H9 (cell line): ENCODE results near the gene CD248. TPM values are rescaled to one million over a fixed set of nuclear protein-coding genes. Genes with fewer than 3 reads are reported as not detected.
A peak's percentile ranks its signal among the peaks of the same experiment; 100 is the strongest.

ENCODE experiments used
- DNase-seq: peaks from one replicate; pipeline ENCODE4 v3.0.0-alpha.2; 2017
- H2AFZ ChIP-seq: one replicate; pipeline ENCODE4 v1.6.1; 2013; ENCODE audit warnings: mild to moderate bottlenecking, low read length, control low read depth, moderate library complexity
- H2AK5ac ChIP-seq: 2 replicates; pipeline ENCODE4 v1.6.1; 2013; ENCODE audit warnings: low read length, control low read depth, mixed read lengths; ENCODE audit not compliant: insufficient read length
- H2BK120ac ChIP-seq: one replicate; pipeline ENCODE4 v1.6.1; 2013; ENCODE audit warnings: low read depth, mild to moderate bottlenecking, low read length, control low read depth, inconsistent platforms; ENCODE audit not compliant: poor library complexity, severe bottlenecking
- H2BK12ac ChIP-seq: 2 replicates; pipeline ENCODE4 v1.6.1; 2013; ENCODE audit warnings: low read length, control low read depth, mixed read lengths, low read depth; ENCODE audit not compliant: insufficient read length
- H2BK15ac ChIP-seq: 2 replicates; pipeline ENCODE4 v1.6.1; 2013; ENCODE audit warnings: low read depth, low read length, control low read depth
- H2BK20ac ChIP-seq: one replicate; pipeline ENCODE4 v1.6.1; 2013; ENCODE audit warnings: low read depth, mild to moderate bottlenecking, low read length, control low read depth, inconsistent platforms; ENCODE audit not compliant: poor library complexity, severe bottlenecking
- H2BK5ac ChIP-seq: 2 replicates; pipeline ENCODE4 v1.6.1; 2013; ENCODE audit warnings: low read length, control low read depth, mixed read lengths; ENCODE audit not compliant: insufficient read length
- H3K14ac ChIP-seq: 2 replicates; pipeline ENCODE4 v1.6.1; 2013; ENCODE audit warnings: low read length, control low read depth; ENCODE audit not compliant: insufficient read depth
- H3K18ac ChIP-seq: 2 replicates; pipeline ENCODE4 v1.6.1; 2013; ENCODE audit warnings: low read depth, mild to moderate bottlenecking, mixed read lengths, low read length, control low read depth; ENCODE audit not compliant: insufficient read length
- H3K23ac ChIP-seq: 2 replicates; pipeline ENCODE4 v1.6.1; 2013; ENCODE audit warnings: low read length, control low read depth, mixed read lengths, low read depth; ENCODE audit not compliant: insufficient read length
- H3K23me2 ChIP-seq: 2 replicates; pipeline ENCODE4 v1.6.1; 2013; ENCODE audit warnings: low read depth, mild to moderate bottlenecking, mixed read lengths, low read length, control low read depth; ENCODE audit not compliant: insufficient read length, poor library complexity, severe bottlenecking
- H3K27ac ChIP-seq: 2 replicates; pipeline ENCODE4 v1.5.1; 2013; ENCODE audit warnings: low read length, control low read depth, mixed read lengths, low read depth; ENCODE audit not compliant: insufficient read length
- H3K27me3 ChIP-seq: 2 replicates; pipeline ENCODE4 v1.6.1; 2013; ENCODE audit warnings: low read length, control low read depth, inconsistent platforms; ENCODE audit not compliant: insufficient read depth
- H3K4ac ChIP-seq: 2 replicates; pipeline ENCODE4 v1.6.1; 2013; ENCODE audit warnings: low read depth, mild to moderate bottlenecking, control low read depth, inconsistent platforms, low read length, moderate library complexity
- H3K4me1 ChIP-seq: 2 replicates; pipeline ENCODE4 v1.6.1; 2013; ENCODE audit warnings: low read length, control low read depth, inconsistent platforms; ENCODE audit not compliant: insufficient read depth
- H3K4me2 ChIP-seq: 2 replicates; pipeline ENCODE4 v1.6.1; 2013; ENCODE audit warnings: low read length, control low read depth, mixed read lengths; ENCODE audit not compliant: insufficient read length, insufficient read depth
- H3K56ac ChIP-seq: 2 replicates; pipeline ENCODE4 v1.6.1; 2013; ENCODE audit warnings: low read depth, mild to moderate bottlenecking, mixed read lengths, low read length, control low read depth; ENCODE audit not compliant: insufficient read length
- H3K79me1 ChIP-seq: 2 replicates; pipeline ENCODE4 v1.6.1; 2013; ENCODE audit warnings: low read depth, mild to moderate bottlenecking, moderate library complexity, low read length, control low read depth, inconsistent platforms; ENCODE audit not compliant: insufficient read depth, poor library complexity, severe bottlenecking
- H3K79me2 ChIP-seq: 2 replicates; pipeline ENCODE4 v1.6.1; 2013; ENCODE audit warnings: low read length, control low read depth, inconsistent platforms; ENCODE audit not compliant: insufficient read depth
- H3K9ac ChIP-seq: 2 replicates; pipeline ENCODE4 v1.6.1; 2013; ENCODE audit warnings: low read length, control low read depth, mixed read lengths; ENCODE audit not compliant: insufficient read length; ENCODE audit errors: extremely low read depth
- H3K9me3 ChIP-seq: one replicate; pipeline ENCODE4 v1.6.1; 2013; ENCODE audit warnings: low read depth, low read length, inconsistent platforms; ENCODE audit not compliant: control insufficient read depth
- H3T11ph ChIP-seq: one replicate; pipeline ENCODE4 v1.6.1; 2013; ENCODE audit warnings: mild to moderate bottlenecking, low read length, control low read depth, inconsistent platforms
- H4K20me1 ChIP-seq: one replicate; pipeline ENCODE4 v1.6.1; 2013; ENCODE audit not compliant: control insufficient read depth, insufficient read length, insufficient read depth
- H4K5ac ChIP-seq: 2 replicates; pipeline ENCODE4 v1.6.1; 2013; ENCODE audit warnings: low read depth, mild to moderate bottlenecking, mixed read lengths, low read length, control low read depth; ENCODE audit not compliant: insufficient read length
- H4K8ac ChIP-seq: replicated peaks from 2 replicates; pipeline ENCODE4 v1.6.1; 2013; ENCODE audit warnings: low read length, control low read depth, mixed read lengths, low read depth; ENCODE audit not compliant: insufficient read length
- H4K91ac ChIP-seq: 2 replicates; pipeline ENCODE4 v1.6.1; 2013; ENCODE audit warnings: low read depth, mild to moderate bottlenecking, moderate library complexity, mixed read lengths, low read length, control low read depth; ENCODE audit not compliant: insufficient read length
- H3K27ac Mint-ChIP-seq, 3 experiments: 2 replicates in 2 of 3; 3 replicates in 1 of 3; pipeline ENCODE4 v1.8.0; 2020 to 2021; ENCODE audit warnings: mixed read lengths in 3 of 3, mild to moderate bottlenecking in 1 of 3, moderate library complexity in 1 of 3
- H3K27me3 Mint-ChIP-seq: 2 replicates; pipeline ENCODE4 v1.8.0; 2021; ENCODE audit warnings: low read depth, mild to moderate bottlenecking, moderate library complexity, mixed read lengths
- H3K36me3 Mint-ChIP-seq, 3 experiments: 2 replicates in 2 of 3; 3 replicates in 1 of 3; pipeline ENCODE4 v1.8.0; 2020 to 2021; ENCODE audit warnings: low read depth in 3 of 3, mixed read lengths in 3 of 3; ENCODE audit not compliant: insufficient read depth in 1 of 3
- H3K4me1 Mint-ChIP-seq, 2 experiments: 2 replicates each; pipeline ENCODE4 v1.8.0; 2020; ENCODE audit warnings: mixed read lengths in 2 of 2
- H3K4me3 Mint-ChIP-seq, 2 experiments: 2 replicates in 1 of 2; 3 replicates in 1 of 2; pipeline ENCODE4 v1.8.0; 2020 to 2021; ENCODE audit warnings: mild to moderate bottlenecking in 2 of 2, mixed read lengths in 2 of 2, moderate library complexity in 1 of 2
- H3K9me3 Mint-ChIP-seq, 2 experiments: 2 replicates in 1 of 2; 3 replicates in 1 of 2; pipeline ENCODE4 v1.8.0; 2020; ENCODE audit warnings: mild to moderate bottlenecking in 2 of 2, mixed read lengths in 2 of 2, moderate library complexity in 1 of 2
- CTCF ChIP-seq: fragments of 200-600 bp; sonication (generic); conservative IDR thresholded peaks from 3 replicates; pipeline ENCODE4 v1.8.0; 2021; ENCODE audit warnings: antibody characterized with exemption, mild to moderate bottlenecking
- WGBS: extraction: QIAGEN DNeasy Blood & Tissue Kit; methylation state at CpG from one replicate; pipeline ENCODE4 v1.1.7; 2013; ENCODE audit warnings: missing lambda C conversion rate, low lambda C conversion rate, mixed read lengths; ENCODE audit not compliant: insufficient read length; ENCODE audit errors: extremely low coverage; 5-methylcytosine and 5-hydroxymethylcytosine counted together
- total RNA-seq: library from RNA; stranded (reverse); gene quantifications from 2 replicates; pipeline ENCODE4 v1.2.1, GENCODE V29; 2021

CD248 gene
- total RNA-seq, 1 experiment from 2014 or later: 1.5 TPM

- Histone ChIP-seq H3K4me2 (peak overlapping the region; percentile 62), H3K23me2 (peaks cover 13% of the 10 kb centered on the region), H4K5ac (no peak overlapping the region), H3K56ac (no peak overlapping the region), H2BK15ac (no peak overlapping the region), H2BK120ac (no peak overlapping the region), H3K9ac (no peak overlapping the region), H3K14ac (no peak overlapping the region), H2BK12ac (no peak overlapping the region), H3K4me1 (peaks cover 6% of the 10 kb centered on the region), H4K8ac (no peak overlapping the region), H2BK20ac (no peak overlapping the region), H3K27me3 (peaks cover 8% of the 10 kb centered on the region; the same call in 1 of the 2 replicates), H3K9me3 (no peaks in the 10 kb centered on the region), H4K20me1 (no peaks in the 10 kb centered on the region), H3K27ac (no peak overlapping the region), H3K18ac (no peak overlapping the region), H2BK5ac (no peak overlapping the region), H3T11ph (no peak overlapping the region), H3K79me2 (peaks cover 1% of the 10 kb centered on the region; the same call in 1 of the 2 replicates), H2AFZ (no peak overlapping the region), H3K23ac (no peak overlapping the region), H2AK5ac (no peak overlapping the region), H3K4ac (no peak overlapping the region), H4K91ac (no peak overlapping the region), H3K79me1 (no peaks in the 10 kb centered on the region)
- WGBS: no CpG with 5 or more reads among the region's 36 CpGs
- no peaks in the 10 kb centered on the region; a peak in 1 of 5 replicates for H3K9me3 Mint-ChIP-seq
- no peak for TF ChIP-seq CTCF
- H3K27ac Mint-ChIP-seq: peak overlapping the region; percentile 93 to 96 (median 95)
- H3K4me3 Mint-ChIP-seq: peak overlapping the region; percentile 86 to 91
- DNase-seq: peak; percentile 93
- peaks cover under 1 to 3% (median 2%) of the 10 kb centered on the region in 3 experiments; a peak in 6 of 7 replicates for H3K36me3 Mint-ChIP-seq
- H3K27me3 Mint-ChIP-seq: peaks cover 37% of the 10 kb centered on the region
- peaks cover 18 to 23% of the 10 kb centered on the region in 2 experiments for H3K4me1 Mint-ChIP-seq
These were observed 27.1 kb downstream of the CD248 start for GRCh38 chr11:66289548-66290329.
